Neural crest cell (in vitro differentiated cells): ENCODE data around the gene DCC. TPM values are rescaled to one million over a fixed set of nuclear protein-coding genes. Genes with fewer than 3 reads are reported as not detected.

Source experiments
- DNase-seq: peaks from one replicate; pipeline ENCODE4 v3.0.0; 2021; ENCODE audit warnings: low read depth, mixed read lengths, low spot score
- H3K27ac Mint-ChIP-seq: one replicate; pipeline ENCODE4 v1.8.0; 2021; ENCODE audit warnings: mild to moderate bottlenecking, mixed read lengths; ENCODE audit not compliant: unreplicated experiment
- H3K27me3 Mint-ChIP-seq: 2 replicates; pipeline ENCODE4 v1.8.0; 2021; ENCODE audit warnings: low read depth, mild to moderate bottlenecking, mixed read lengths
- H3K36me3 Mint-ChIP-seq: 2 replicates; pipeline ENCODE4 v1.8.0; 2021; ENCODE audit warnings: low read depth, mild to moderate bottlenecking, mixed read lengths
- H3K4me1 Mint-ChIP-seq: 2 replicates; pipeline ENCODE4 v1.8.0; 2021; ENCODE audit warnings: mixed read lengths
- H3K4me3 Mint-ChIP-seq: one replicate; pipeline ENCODE4 v1.8.0; 2021; ENCODE audit warnings: mild to moderate bottlenecking, mixed read lengths
- H3K9me3 Mint-ChIP-seq: 2 replicates; pipeline ENCODE4 v1.8.0; 2021; ENCODE audit warnings: mixed read lengths
- CTCF ChIP-seq: fragments of 200-600 bp; sonication (generic); conservative IDR thresholded peaks from 2 replicates; pipeline ENCODE4 v1.5.0; 2021; ENCODE audit warnings: antibody characterized with exemption, mild to moderate bottlenecking
- total RNA-seq: library from RNA; stranded (reverse); gene quantifications from 2 replicates; pipeline ENCODE4 v1.2.1, GENCODE V29; 2021

The DCC gene
- total RNA-seq, 1 donor from 2014 or later: 10.1 TPM

- H3K27ac Mint-ChIP-seq: no peak overlapping the region
- H3K27me3 Mint-ChIP-seq: no peaks in the 10 kb centered on the region
- H3K4me1 Mint-ChIP-seq: peaks cover 7% of the 10 kb centered on the region
- H3K36me3 Mint-ChIP-seq: no peaks in the 10 kb centered on the region
- H3K4me3 Mint-ChIP-seq: no peak overlapping the region
- TF ChIP-seq CTCF: no peak
- DNase-seq: no peak
- H3K9me3 Mint-ChIP-seq: peaks cover 4% of the 10 kb centered on the region
These were observed 317.2 kb downstream of the DCC start for GRCh38 chr18:52657043-52657805.

GRCh38 chr18:52667463-52668065 is 327.6 kb downstream of the DCC start:
- Mint-ChIP-seq H3K9me3 (peaks cover 8% of the 10 kb centered on the region), H3K4me1 (peaks cover 22% of the 10 kb centered on the region), H3K27ac (peak overlapping the region; percentile 44), H3K36me3 (no peaks in the 10 kb centered on the region), H3K4me3 (no peak overlapping the region), H3K27me3 (no peaks in the 10 kb centered on the region)
- no peak for DNase-seq
- TF ChIP-seq CTCF: no peak

- H3K36me3 Mint-ChIP-seq: peaks cover under 1% of the 10 kb centered on the region
- peaks cover 23% of the 10 kb centered on the region for H3K4me1 Mint-ChIP-seq
- DNase-seq: no peak
- H3K27me3 Mint-ChIP-seq: no peaks in the 10 kb centered on the region
- peaks cover 10% of the 10 kb centered on the region for H3K9me3 Mint-ChIP-seq
- no peak overlapping the region for H3K4me3 Mint-ChIP-seq
- TF ChIP-seq CTCF: peak; percentile 56
- H3K27ac Mint-ChIP-seq: no peak overlapping the region
These were observed 330.9 kb downstream of the DCC start for GRCh38 chr18:52670896-52671295.

GRCh38 chr18:52678034-52678433 is 338.0 kb downstream of the DCC start:
- H3K4me3 Mint-ChIP-seq: peak overlapping the region; percentile 10
- no peak for TF ChIP-seq CTCF
- H3K36me3 Mint-ChIP-seq: peaks cover 3% of the 10 kb centered on the region
- DNase-seq: peak; percentile 9
- peak overlapping the region; percentile 68 for H3K27ac Mint-ChIP-seq
- no peaks in the 10 kb centered on the region for H3K27me3 Mint-ChIP-seq
- peaks cover 47% of the 10 kb centered on the region for H3K4me1 Mint-ChIP-seq
- H3K9me3 Mint-ChIP-seq: peaks cover 9% of the 10 kb centered on the region

GRCh38 chr18:52678551-52678950 is 338.6 kb downstream of the DCC start:
- peaks cover 3% of the 10 kb centered on the region for H3K36me3 Mint-ChIP-seq
- peak overlapping the region; percentile 10 for H3K4me3 Mint-ChIP-seq
- H3K4me1 Mint-ChIP-seq: peaks cover 47% of the 10 kb centered on the region
- no peaks in the 10 kb centered on the region for H3K27me3 Mint-ChIP-seq
- peak overlapping the region; percentile 88 for H3K27ac Mint-ChIP-seq
- H3K9me3 Mint-ChIP-seq: peaks cover 9% of the 10 kb centered on the region
- TF ChIP-seq CTCF: no peak
- DNase-seq: no peak
